Testis (tissue), 2 donors: ENCODE results near the gene MLH3.

Experiments used
- POLR2A ChIP-seq: fragments of 450-650 bp; IDR thresholded peaks from one replicate; pipeline ENCODE4 v1.6.1; 2017; ENCODE audit warnings: antibody characterized with exemption, mild to moderate bottlenecking, moderate library complexity
- TF ChIP-seq, protein P1 (sequence below), 3 experiments: fragments of 450-650 bp in 2 of 3; fragments of 200-600 bp in 1 of 3; sonication (generic) in 1 of 3; IDR thresholded peaks; one replicate each; pipeline ENCODE4 v1.5.1; 2016 to 2019; ENCODE audit warnings: antibody characterized with exemption in 3 of 3, mild to moderate bottlenecking in 2 of 3, moderate library complexity in 1 of 3

DNA sequence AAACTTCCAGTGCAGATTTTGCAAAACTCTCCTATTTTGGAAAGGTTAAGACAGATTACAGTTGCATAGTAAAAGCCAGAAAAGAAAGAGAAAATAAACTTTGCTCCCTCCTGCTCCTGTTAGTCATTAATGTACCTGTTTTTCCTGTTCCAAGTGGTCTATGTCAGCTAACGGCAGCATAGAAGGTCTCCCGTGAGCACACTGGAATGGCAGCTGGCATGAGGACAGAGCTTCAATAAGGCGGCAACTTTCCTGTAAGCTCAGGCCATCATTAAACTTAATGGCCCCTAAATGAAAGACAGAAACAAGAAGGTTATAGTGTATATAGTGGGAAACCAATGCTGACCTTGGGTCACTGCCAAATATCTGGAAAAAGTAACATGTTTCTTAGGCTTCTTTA, 32.6 kb downstream of the MLH3 start:
- TF ChIP-seq, protein P1, sequence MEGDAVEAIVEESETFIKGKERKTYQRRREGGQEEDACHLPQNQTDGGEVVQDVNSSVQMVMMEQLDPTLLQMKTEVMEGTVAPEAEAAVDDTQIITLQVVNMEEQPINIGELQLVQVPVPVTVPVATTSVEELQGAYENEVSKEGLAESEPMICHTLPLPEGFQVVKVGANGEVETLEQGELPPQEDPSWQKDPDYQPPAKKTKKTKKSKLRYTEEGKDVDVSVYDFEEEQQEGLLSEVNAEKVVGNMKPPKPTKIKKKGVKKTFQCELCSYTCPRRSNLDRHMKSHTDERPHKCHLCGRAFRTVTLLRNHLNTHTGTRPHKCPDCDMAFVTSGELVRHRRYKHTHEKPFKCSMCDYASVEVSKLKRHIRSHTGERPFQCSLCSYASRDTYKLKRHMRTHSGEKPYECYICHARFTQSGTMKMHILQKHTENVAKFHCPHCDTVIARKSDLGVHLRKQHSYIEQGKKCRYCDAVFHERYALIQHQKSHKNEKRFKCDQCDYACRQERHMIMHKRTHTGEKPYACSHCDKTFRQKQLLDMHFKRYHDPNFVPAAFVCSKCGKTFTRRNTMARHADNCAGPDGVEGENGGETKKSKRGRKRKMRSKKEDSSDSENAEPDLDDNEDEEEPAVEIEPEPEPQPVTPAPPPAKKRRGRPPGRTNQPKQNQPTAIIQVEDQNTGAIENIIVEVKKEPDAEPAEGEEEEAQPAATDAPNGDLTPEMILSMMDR (IDR thresholded peaks at IDR 0.05), result no peak
- no peak for TF ChIP-seq POLR2A
